Endometrial microvascular endothelial cells (primary cell): Measurements from ENCODE around the gene PAIP1. TPM values are rescaled to one million over a fixed set of nuclear protein-coding genes. Genes with fewer than 3 reads are reported as not detected.

Experiments
- in situ Hi-C: cut with HindIII; loops from 2 replicates; pipeline ENCODE4 v1.10.0; 2017; ENCODE audit warnings: low sequenced_read_pairs, low pct_unique_long_range_greater_than_20kb; ENCODE audit errors: inconsistent ontology term
- total RNA-seq: library from RNA; depleted of rRNA; stranded (reverse); fragments of >200 nt; gene quantifications from one replicate; pipeline ENCODE4 v1.2.3, GENCODE V29; 2015; ENCODE audit errors: inconsistent ontology term

PAIP1 gene
- total RNA-seq, 1 donor from 2014 or later: 146 TPM

GRCh38 chr5:43482490-43483297 lies 74.2 kb downstream of the PAIP1 start:
- in situ Hi-C loops: no loop called here

Other genes with a start within 250 kb of the PAIP1 start
- gene HMGCS1, start 243.7 kb downstream of the PAIP1 start, total RNA-seq: 11.4 TPM
- not detected for gene CCL28, start 144.7 kb downstream of the PAIP1 start, total RNA-seq
- 21.8 TPM for gene TMEM267, start 73.2 kb downstream of the PAIP1 start, total RNA-seq
- 7.3 TPM for gene C5orf34, start 41.9 kb downstream of the PAIP1 start, total RNA-seq
- gene NNT, start 46.1 kb upstream of the PAIP1 start, total RNA-seq: 35.5 TPM